SW 1271 (cell line): ENCODE measurements around the gene SLC9A5.

Source experiments
- DNase-seq, 2 experiments: peaks; one replicate each; lab custom pipeline; 2025; lab: John Stamatoyannopoulos, UW

SLC9A5 gene

GRCh38 chr16:67240506-67240905, 8.3 kb upstream of the SLC9A5 start:
- DNase-seq: no peak

- peak; percentile 34 to 44 for DNase-seq
Measured at GRCh38 chr16:67241008-67241900, 7.5 kb upstream of the SLC9A5 start.

GRCh38 chr16:67242138-67242730, 6.5 kb upstream of the SLC9A5 start:
- DNase-seq: no peak

- DNase-seq: no peak
Measured at GRCh38 chr16:67243481-67243880, 5.3 kb upstream of the SLC9A5 start.

GRCh38 chr16:67244387-67245185, 4.2 kb upstream of the SLC9A5 start:
- peak; percentile 79 to 84 for DNase-seq

GRCh38 chr16:67245186-67245585, 3.6 kb upstream of the SLC9A5 start:
- no peak for DNase-seq

GRCh38 chr16:67245674-67246080, 3.1 kb upstream of the SLC9A5 start:
- no peak for DNase-seq

- peak; percentile 42 to 76 for DNase-seq
Measured at GRCh38 chr16:67246081-67246755, 2.6 kb upstream of the SLC9A5 start.

- no peak for DNase-seq
Measured at GRCh38 chr16:67246756-67247191, 2.0 kb upstream of the SLC9A5 start.

GRCh38 chr16:67247192-67248072, 1.3 kb upstream of the SLC9A5 start, which contains the start of gene FHOD1:
Gene FHOD1 (minus strand): TSS chr16:67247481. CDS start chr16:67247410, 71 bp downstream.
- DNase-seq: peak; percentile 90 to 94

- peak in 1 of 2 experiments; percentile 28 for DNase-seq
Measured at GRCh38 chr16:67248073-67248400, 742 bp upstream of the SLC9A5 start.

- DNase-seq: no peak
Measured at GRCh38 chr16:67249178-67250044, 632 bp downstream of the SLC9A5 start.

- no peak for DNase-seq
Measured at GRCh38 chr16:67250045-67250327, 1.2 kb downstream of the SLC9A5 start.

- DNase-seq: no peak
Measured at GRCh38 chr16:67252609-67253497, 4.1 kb downstream of the SLC9A5 start.

- DNase-seq: no peak
Measured at GRCh38 chr16:67254801-67255552, 6.2 kb downstream of the SLC9A5 start.

GRCh38 chr16:67255553-67256221, 6.9 kb downstream of the SLC9A5 start:
- no peak for DNase-seq

- no peak for DNase-seq
Measured at GRCh38 chr16:67256701-67257230, 8.0 kb downstream of the SLC9A5 start.
